HG03064 (cell line): Measurements from ENCODE around the gene KNTC1.
"Not testable (repeated sequence)": the region's sequence is repeated elsewhere in the genome, so short reads cannot be mapped to it uniquely, and the experiment has no call there.

Experiments used
- ATAC-seq: cut with Tn5 transposase; IDR thresholded peaks from one replicate; pipeline ENCODE4 v1.9.1; 2021; ENCODE audit warnings: low read depth; ENCODE audit not compliant: unreplicated experiment

The KNTC1 gene

GRCh38 chr12:122526683-122527477 lies at the start of gene KNTC1, which contains the start of gene RSRC2:
TSS of gene KNTC1 (plus strand) at chr12:122527249. CDS start at chr12:122530064, 2,815 bp downstream.
TSS of gene RSRC2 (minus strand) at chr12:122526936. CDS start at chr12:122526853, 83 bp downstream.
- peak; percentile 87 for ATAC-seq

GRCh38 chr12:122480753-122481152 lies 46.3 kb upstream of the KNTC1 start:
- no peak for ATAC-seq

- ATAC-seq, result no peak
Observed at GRCh38 chr12:122481861-122482260, 45.2 kb upstream of the KNTC1 start.

- ATAC-seq, result no peak
Observed at GRCh38 chr12:122483969-122484368, 43.1 kb upstream of the KNTC1 start.

GRCh38 chr12:122484385-122484784 lies 42.7 kb upstream of the KNTC1 start:
- not testable (repeated sequence) for ATAC-seq

GRCh38 chr12:122486360-122486759 lies 40.7 kb upstream of the KNTC1 start:
- ATAC-seq, result not testable (repeated sequence)

- ATAC-seq, result no peak
Observed at GRCh38 chr12:122486805-122487426, 40.1 kb upstream of the KNTC1 start.

GRCh38 chr12:122487807-122488206 lies 39.2 kb upstream of the KNTC1 start:
- ATAC-seq, result not testable (repeated sequence)

GRCh38 chr12:122489038-122489437 lies 38.0 kb upstream of the KNTC1 start:
- no peak for ATAC-seq

- no peak for ATAC-seq
Observed at GRCh38 chr12:122491991-122492390, 35.1 kb upstream of the KNTC1 start.

GRCh38 chr12:122493222-122493621 lies 33.8 kb upstream of the KNTC1 start:
- ATAC-seq, result not testable (repeated sequence)

- no peak for ATAC-seq
Observed at GRCh38 chr12:122495258-122495657, 31.8 kb upstream of the KNTC1 start.

- peak; percentile 3 for ATAC-seq
Observed at GRCh38 chr12:122499991-122500684, 26.9 kb upstream of the KNTC1 start.

- peak; percentile 87 for ATAC-seq
Observed at GRCh38 chr12:122500685-122501488, 26.2 kb upstream of the KNTC1 start, which contains the start of gene ZCCHC8. TSS of gene ZCCHC8 (minus strand) at chr12:122500932. CDS start at chr12:122500840, 92 bp downstream.

- ATAC-seq, result no peak
Observed at GRCh38 chr12:122501489-122501989, 25.5 kb upstream of the KNTC1 start.

- no peak for ATAC-seq
Observed at GRCh38 chr12:122503147-122503751, 23.8 kb upstream of the KNTC1 start.

- no peak for ATAC-seq
Observed at GRCh38 chr12:122503783-122504590, 23.1 kb upstream of the KNTC1 start.

GRCh38 chr12:122505419-122506051 lies 21.5 kb upstream of the KNTC1 start:
- no peak for ATAC-seq
